ENCODE results near the gene ABCC8.

- TF ChIP-seq CTCF (conservative IDR thresholded peaks at IDR 0.05; ENCODE audit: low read depth, low read length) (no peak), EZH2 (IDR thresholded peaks at IDR 0.05; ENCODE audit: borderline replicate concordance, low read depth, low read length, poor library complexity, severe bottlenecking) (no peak)
Observed at GRCh38 chr11:17418444-17419081, 58.1 kb downstream of the ABCC8 start.
